ENCODE results near the gene RTL5.

DNA sequence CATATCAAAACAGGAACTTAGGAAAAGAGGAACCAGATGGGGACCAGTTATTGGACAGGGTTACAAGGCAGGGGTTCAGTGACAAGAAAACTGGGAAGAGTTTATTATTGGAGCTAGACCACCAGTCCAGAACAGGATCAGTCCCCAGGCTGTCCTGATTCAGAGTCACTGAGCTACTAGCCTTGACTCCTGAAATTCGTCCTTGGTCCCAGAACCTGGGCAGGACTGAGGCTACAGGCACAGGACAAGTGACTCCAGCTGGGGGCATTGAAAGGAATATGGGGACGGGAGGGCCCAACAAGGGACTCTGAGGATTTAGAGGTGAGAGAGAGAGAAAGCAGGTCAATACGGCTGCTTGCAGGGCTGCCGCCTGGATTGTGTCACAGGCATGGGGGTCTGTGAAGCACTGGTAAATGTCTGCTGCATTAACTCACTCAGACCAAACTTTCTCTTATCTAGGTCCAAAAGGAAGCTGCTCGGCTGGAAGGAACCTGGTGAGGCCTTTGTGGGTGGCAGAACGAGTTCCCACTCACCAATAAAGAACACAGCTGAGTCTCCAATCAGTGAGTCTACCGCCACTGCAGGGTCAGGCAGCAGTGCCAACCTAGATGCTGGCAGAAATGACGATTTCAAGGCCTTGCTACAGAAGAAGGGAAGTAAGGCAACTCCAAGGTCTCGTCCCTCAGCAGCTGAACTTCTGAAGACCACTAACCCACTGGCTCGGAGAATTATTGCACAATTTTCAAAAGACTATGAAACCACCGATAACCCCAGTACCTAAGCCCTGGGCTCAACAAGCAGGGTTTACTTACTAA, 11.3 kb upstream of the RTL5 start:
- TF ChIP-seq, protein P1, sequence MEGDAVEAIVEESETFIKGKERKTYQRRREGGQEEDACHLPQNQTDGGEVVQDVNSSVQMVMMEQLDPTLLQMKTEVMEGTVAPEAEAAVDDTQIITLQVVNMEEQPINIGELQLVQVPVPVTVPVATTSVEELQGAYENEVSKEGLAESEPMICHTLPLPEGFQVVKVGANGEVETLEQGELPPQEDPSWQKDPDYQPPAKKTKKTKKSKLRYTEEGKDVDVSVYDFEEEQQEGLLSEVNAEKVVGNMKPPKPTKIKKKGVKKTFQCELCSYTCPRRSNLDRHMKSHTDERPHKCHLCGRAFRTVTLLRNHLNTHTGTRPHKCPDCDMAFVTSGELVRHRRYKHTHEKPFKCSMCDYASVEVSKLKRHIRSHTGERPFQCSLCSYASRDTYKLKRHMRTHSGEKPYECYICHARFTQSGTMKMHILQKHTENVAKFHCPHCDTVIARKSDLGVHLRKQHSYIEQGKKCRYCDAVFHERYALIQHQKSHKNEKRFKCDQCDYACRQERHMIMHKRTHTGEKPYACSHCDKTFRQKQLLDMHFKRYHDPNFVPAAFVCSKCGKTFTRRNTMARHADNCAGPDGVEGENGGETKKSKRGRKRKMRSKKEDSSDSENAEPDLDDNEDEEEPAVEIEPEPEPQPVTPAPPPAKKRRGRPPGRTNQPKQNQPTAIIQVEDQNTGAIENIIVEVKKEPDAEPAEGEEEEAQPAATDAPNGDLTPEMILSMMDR (IDR thresholded peaks at IDR 0.05; ENCODE audit: borderline replicate concordance, extremely low read depth, low read length, poor library complexity, severe bottlenecking), result no peak
- TF ChIP-seq EZH2 (IDR thresholded peaks at IDR 0.05; ENCODE audit: borderline replicate concordance, low read depth, low read length, severe bottlenecking), result no peak

Measured in DND-41 (cell line).